ENCODE data around the gene AASS. TPM values are rescaled to one million over a fixed set of nuclear protein-coding genes. Genes with fewer than 3 reads are reported as not detected.
A peak's percentile ranks its signal among the peaks of the same experiment; 100 is the strongest.

Gene AASS
- total and polyA plus RNA-seq, 10 of the 15 experiments (the other 5 are each of a cell fraction or from before 2014, with no cell fraction given) = 0.09 to 8.0 (median 0.39) TPM

DNA sequence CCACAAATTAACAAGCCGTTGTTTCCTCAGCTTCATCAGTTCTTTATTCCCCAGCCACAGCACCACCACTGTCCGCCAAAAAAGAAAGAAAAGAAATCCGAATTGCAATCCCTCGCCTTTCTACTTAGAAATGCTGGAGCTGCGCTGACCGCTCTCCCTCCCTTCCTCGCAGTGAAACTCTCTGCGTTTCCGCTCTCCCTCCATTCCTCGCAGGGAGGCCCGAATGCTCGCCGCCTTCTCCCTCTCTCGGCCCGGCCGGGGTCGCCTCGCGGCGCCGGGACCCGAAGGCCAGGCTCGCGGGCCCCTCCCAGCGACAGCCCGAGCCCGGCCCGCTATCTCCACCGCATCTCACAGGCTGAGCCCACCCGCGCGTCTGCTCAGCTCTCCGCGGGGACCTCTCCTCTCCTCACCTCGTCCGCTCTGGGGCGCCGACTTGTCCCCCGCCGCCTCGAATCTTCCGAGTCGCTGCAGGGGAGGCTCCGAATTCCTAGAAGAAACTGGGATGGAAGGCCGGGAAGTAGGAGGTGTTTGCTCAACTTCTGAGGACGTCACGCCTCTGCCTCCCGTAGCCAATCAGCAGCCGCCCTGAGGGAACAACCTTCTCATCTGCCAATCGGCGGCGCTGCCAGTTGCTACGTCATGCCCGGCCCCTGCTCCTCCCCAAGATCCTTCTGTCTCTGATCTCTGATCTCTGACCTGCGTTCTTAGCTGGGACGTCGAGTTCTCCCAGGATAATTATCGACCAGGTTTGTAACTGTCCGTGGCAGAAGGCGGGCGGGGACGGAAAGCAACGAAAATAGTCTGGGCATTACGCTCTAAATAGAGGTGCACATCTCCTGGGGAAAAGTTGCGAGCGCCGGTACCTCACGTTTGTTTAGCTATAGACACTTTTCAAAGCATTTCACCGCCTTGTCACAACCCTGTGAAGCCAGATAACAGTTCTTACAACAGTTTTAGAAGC is at the start of gene AASS (continued):
- TF ChIP-seq, protein P1, sequence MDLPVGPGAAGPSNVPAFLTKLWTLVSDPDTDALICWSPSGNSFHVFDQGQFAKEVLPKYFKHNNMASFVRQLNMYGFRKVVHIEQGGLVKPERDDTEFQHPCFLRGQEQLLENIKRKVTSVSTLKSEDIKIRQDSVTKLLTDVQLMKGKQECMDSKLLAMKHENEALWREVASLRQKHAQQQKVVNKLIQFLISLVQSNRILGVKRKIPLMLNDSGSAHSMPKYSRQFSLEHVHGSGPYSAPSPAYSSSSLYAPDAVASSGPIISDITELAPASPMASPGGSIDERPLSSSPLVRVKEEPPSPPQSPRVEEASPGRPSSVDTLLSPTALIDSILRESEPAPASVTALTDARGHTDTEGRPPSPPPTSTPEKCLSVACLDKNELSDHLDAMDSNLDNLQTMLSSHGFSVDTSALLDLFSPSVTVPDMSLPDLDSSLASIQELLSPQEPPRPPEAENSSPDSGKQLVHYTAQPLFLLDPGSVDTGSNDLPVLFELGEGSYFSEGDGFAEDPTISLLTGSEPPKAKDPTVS (IDR thresholded peaks at IDR 0.05; ENCODE audit: low read depth, low read length) = no peak
- TF ChIP-seq SMC3 (IDR thresholded peaks at IDR 0.05; ENCODE audit: borderline replicate concordance, low read length) (no peak), PAX5 (IDR thresholded peaks at IDR 0.05; ENCODE audit: borderline replicate concordance, low read depth, low read length) (no peak), GABPA (IDR thresholded peaks at IDR 0.05; ENCODE audit: low read depth) (no peak), HDAC6 (IDR thresholded peaks at IDR 0.05; ENCODE audit: unreplicated experiment) (no peak), KDM1A (IDR thresholded peaks at IDR 0.05; ENCODE audit: borderline replicate concordance) (no peak), CBX3 (IDR thresholded peaks at IDR 0.05; ENCODE audit: borderline replicate concordance, low read depth) (no peak), RELA (IDR thresholded peaks at IDR 0.05; ENCODE audit: borderline replicate concordance, partially characterized antibody) (no peak), SUZ12 (IDR thresholded peaks at IDR 0.05; ENCODE audit: unreplicated experiment) (no peak), MEF2B (IDR thresholded peaks at IDR 0.05; ENCODE audit: partially characterized antibody, poor library complexity, severe bottlenecking) (no peak), IRF4 (IDR thresholded peaks at IDR 0.05; ENCODE audit: low read depth, low read length) (no peak), E4F1 (IDR thresholded peaks at IDR 0.05; ENCODE audit: borderline replicate concordance, partially characterized antibody) (no peak), DPF2 (IDR thresholded peaks at IDR 0.05) (no peak), ESRRA (IDR thresholded peaks at IDR 0.05; ENCODE audit: low read length) (no peak), HDAC2 (IDR thresholded peaks at IDR 0.05) (no peak), HDGF (IDR thresholded peaks at IDR 0.05) (no peak), EGR1 (IDR thresholded peaks at IDR 0.05; ENCODE audit: borderline replicate concordance in 1 of 2, low read depth in 2 of 2, low read length in 2 of 2) (no peak), CEBPB (IDR thresholded peaks at IDR 0.05; ENCODE audit: borderline replicate concordance in 1 of 2, low read depth in 2 of 2, low read length in 2 of 2) (no peak; a peak in 1 of 4 replicates), IKZF2 (IDR thresholded peaks at IDR 0.05) (peak in 1 of 2 experiments; percentile 55; a peak in 1 of 4 replicates), YBX1 (IDR thresholded peaks at IDR 0.05) (no peak)
- TF ChIP-seq, protein P2, sequence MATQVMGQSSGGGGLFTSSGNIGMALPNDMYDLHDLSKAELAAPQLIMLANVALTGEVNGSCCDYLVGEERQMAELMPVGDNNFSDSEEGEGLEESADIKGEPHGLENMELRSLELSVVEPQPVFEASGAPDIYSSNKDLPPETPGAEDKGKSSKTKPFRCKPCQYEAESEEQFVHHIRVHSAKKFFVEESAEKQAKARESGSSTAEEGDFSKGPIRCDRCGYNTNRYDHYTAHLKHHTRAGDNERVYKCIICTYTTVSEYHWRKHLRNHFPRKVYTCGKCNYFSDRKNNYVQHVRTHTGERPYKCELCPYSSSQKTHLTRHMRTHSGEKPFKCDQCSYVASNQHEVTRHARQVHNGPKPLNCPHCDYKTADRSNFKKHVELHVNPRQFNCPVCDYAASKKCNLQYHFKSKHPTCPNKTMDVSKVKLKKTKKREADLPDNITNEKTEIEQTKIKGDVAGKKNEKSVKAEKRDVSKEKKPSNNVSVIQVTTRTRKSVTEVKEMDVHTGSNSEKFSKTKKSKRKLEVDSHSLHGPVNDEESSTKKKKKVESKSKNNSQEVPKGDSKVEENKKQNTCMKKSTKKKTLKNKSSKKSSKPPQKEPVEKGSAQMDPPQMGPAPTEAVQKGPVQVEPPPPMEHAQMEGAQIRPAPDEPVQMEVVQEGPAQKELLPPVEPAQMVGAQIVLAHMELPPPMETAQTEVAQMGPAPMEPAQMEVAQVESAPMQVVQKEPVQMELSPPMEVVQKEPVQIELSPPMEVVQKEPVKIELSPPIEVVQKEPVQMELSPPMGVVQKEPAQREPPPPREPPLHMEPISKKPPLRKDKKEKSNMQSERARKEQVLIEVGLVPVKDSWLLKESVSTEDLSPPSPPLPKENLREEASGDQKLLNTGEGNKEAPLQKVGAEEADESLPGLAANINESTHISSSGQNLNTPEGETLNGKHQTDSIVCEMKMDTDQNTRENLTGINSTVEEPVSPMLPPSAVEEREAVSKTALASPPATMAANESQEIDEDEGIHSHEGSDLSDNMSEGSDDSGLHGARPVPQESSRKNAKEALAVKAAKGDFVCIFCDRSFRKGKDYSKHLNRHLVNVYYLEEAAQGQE (IDR thresholded peaks at IDR 0.05; ENCODE audit: low read depth, low read length) = no peak
- TF ChIP-seq, protein P3, sequence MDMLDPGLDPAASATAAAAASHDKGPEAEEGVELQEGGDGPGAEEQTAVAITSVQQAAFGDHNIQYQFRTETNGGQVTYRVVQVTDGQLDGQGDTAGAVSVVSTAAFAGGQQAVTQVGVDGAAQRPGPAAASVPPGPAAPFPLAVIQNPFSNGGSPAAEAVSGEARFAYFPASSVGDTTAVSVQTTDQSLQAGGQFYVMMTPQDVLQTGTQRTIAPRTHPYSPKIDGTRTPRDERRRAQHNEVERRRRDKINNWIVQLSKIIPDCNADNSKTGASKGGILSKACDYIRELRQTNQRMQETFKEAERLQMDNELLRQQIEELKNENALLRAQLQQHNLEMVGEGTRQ (IDR thresholded peaks at IDR 0.05; ENCODE audit: borderline replicate concordance, low read depth, low read length) = no peak

All from GM12878 (cell line).